CD4-positive, alpha-beta memory T cell (primary cell): Measurements from ENCODE around the gene FHL5. TPM values are rescaled to one million over a fixed set of nuclear protein-coding genes. Genes with fewer than 3 reads are reported as not detected.
"Not testable (repeated sequence)": the region's sequence is repeated elsewhere in the genome, so short reads cannot be mapped to it uniquely, and the experiment has no call there.

Experiments
- CTCF ChIA-PET: fragments of 350-600 bp; sonication (Branson Sonifier 250); formaldehyde crosslinking; loops from one replicate; lab custom pipeline; 2021; ENCODE audit warnings: inconsistent platforms; ENCODE audit not compliant: partially characterized antibody; lab: Charles Lee
- POLR2A ChIA-PET: fragments of 350-600 bp; sonication (Branson Sonifier 250); formaldehyde crosslinking; loops from one replicate; lab custom pipeline; 2021; ENCODE audit not compliant: partially characterized antibody; lab: Charles Lee
- DNase-seq, 5 donors: peaks; one replicate each; pipeline versions ENCODE4 v3.0.0 to v3.0.0-alpha.2; 2020 to 2022; ENCODE audit warnings: mixed read lengths in 1 of 5
- H3K27ac ChIP-seq: one replicate; pipeline ENCODE4 v1.7.0; 2013; ENCODE audit warnings: low read depth, low read length
- H3K27me3 ChIP-seq: 2 replicates; pipeline ENCODE4 v1.7.0; 2013; ENCODE audit warnings: mild to moderate bottlenecking, low read length, moderate library complexity; ENCODE audit not compliant: insufficient read depth
- H3K36me3 ChIP-seq: 2 replicates; pipeline ENCODE4 v1.7.0; 2013; ENCODE audit warnings: mild to moderate bottlenecking, low read length, moderate library complexity; ENCODE audit not compliant: insufficient read depth
- H3K4me1 ChIP-seq: 2 replicates; pipeline ENCODE4 v1.7.0; 2013; ENCODE audit warnings: mild to moderate bottlenecking, low read length, moderate library complexity; ENCODE audit not compliant: insufficient read depth
- H3K4me3 ChIP-seq, 2 donors: one replicate each; pipeline ENCODE4 v1.7.0; 2013; ENCODE audit warnings: low read length in 2 of 2, mild to moderate bottlenecking in 1 of 2
- H3K9me3 ChIP-seq, 2 donors: one replicate each; pipeline ENCODE4 v1.7.0; 2013; ENCODE audit warnings: low read length in 2 of 2, control low read depth in 1 of 2; ENCODE audit not compliant: control insufficient read depth in 1 of 2
- H3K27ac Mint-ChIP-seq, 7 donors: one replicate each; pipeline ENCODE4 v1.8.0; 2020 to 2021; ENCODE audit warnings: mixed read lengths in 7 of 7, mild to moderate bottlenecking in 6 of 7, inconsistent platforms in 3 of 7, moderate library complexity in 3 of 7
- H3K27me3 Mint-ChIP-seq, 2 donors: one replicate each; pipeline ENCODE4 v1.8.0; 2020 to 2021; ENCODE audit warnings: mixed read lengths in 2 of 2
- H3K36me3 Mint-ChIP-seq, 2 donors: one replicate each; pipeline ENCODE4 v1.8.0; 2020 to 2021; ENCODE audit warnings: mixed read lengths in 2 of 2, inconsistent platforms in 1 of 2, mild to moderate bottlenecking in 1 of 2
- H3K4me1 Mint-ChIP-seq, 4 donors: one replicate each; pipeline ENCODE4 v1.8.0; 2020 to 2021; ENCODE audit warnings: mixed read lengths in 4 of 4, mild to moderate bottlenecking in 1 of 4
- H3K4me3 Mint-ChIP-seq, 8 donors: one replicate each; pipeline ENCODE4 v1.8.0; 2020 to 2021; ENCODE audit warnings: mixed read lengths in 8 of 8, mild to moderate bottlenecking in 7 of 8, moderate library complexity in 6 of 8, inconsistent platforms in 3 of 8
- H3K9me3 Mint-ChIP-seq, 8 donors: one replicate each; pipeline ENCODE4 v1.8.0; 2020 to 2021; ENCODE audit warnings: mixed read lengths in 8 of 8, mild to moderate bottlenecking in 5 of 8, inconsistent platforms in 3 of 8, moderate library complexity in 1 of 8
- intact Hi-C: fragments of 100-400 bp; cut with micrococcal nuclease; formaldehyde crosslinking; loops from one replicate; pipeline ENCODE4 v1.15.1; 2023
- polyA plus RNA-seq, 2 donors: library from polyadenylated mRNA; unstranded; fragments of 300-500 nt; fragmentation: Illumina TruSeq; gene quantifications; one replicate each; pipeline ENCODE4 v1.2.3, GENCODE V29; 2021
- total RNA-seq, 2 experiments: library from RNA; stranded (reverse); gene quantifications; one replicate each; pipeline ENCODE4 v1.2.3, GENCODE V29; 2021

Gene FHL5
- total and polyA plus RNA-seq, 4 experiments from 2014 or later: not detected

DNA sequence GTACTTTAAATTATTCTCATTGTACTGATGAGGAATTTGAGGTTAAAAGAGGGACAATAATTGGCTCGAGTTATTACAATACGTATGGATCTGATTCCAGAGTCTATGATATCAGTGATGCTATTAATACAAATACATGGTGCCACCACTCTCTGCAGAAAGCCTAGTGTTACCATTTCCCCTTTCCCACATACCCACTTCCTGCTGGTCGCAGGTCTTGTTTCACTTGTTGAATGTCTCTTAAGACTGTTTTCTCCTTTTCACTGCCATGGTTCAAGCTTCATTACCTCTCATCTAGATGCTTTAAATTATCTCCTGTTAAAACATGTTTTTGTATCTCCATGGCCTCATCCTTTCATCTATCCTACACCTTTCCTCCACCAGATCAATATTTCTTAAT is 62.0 kb downstream of the FHL5 start:
- H3K9me3 ChIP-seq: no peaks in the 10 kb centered on the region
- H3K4me1 ChIP-seq: no peaks in the 10 kb centered on the region
- Mint-ChIP-seq H3K9me3 (no peaks in the 10 kb centered on the region), H3K4me1 (no peaks in the 10 kb centered on the region), H3K36me3 (no peaks in the 10 kb centered on the region), H3K4me3 (no peak overlapping the region), H3K27me3 (peaks cover 6% of the 10 kb centered on the region in 2 donors), H3K27ac (no peak overlapping the region)
- H3K27ac ChIP-seq: no peak overlapping the region
- intact Hi-C loops: no loop called here
- DNase-seq: no peak
- no peaks in the 10 kb centered on the region for H3K36me3 ChIP-seq
- CTCF ChIA-PET: interaction anchor here (0.9 to 3.7 kb wide), 4 partner anchors 9 to 762 kb away, joined by 3 to 43 read pairs (median 6); no protein-coding TSS in a partner anchor
- POLR2A ChIA-PET: no interaction called here
- H3K4me3 ChIP-seq: no peak overlapping the region
- H3K27me3 ChIP-seq: no peaks in the 10 kb centered on the region

DNA sequence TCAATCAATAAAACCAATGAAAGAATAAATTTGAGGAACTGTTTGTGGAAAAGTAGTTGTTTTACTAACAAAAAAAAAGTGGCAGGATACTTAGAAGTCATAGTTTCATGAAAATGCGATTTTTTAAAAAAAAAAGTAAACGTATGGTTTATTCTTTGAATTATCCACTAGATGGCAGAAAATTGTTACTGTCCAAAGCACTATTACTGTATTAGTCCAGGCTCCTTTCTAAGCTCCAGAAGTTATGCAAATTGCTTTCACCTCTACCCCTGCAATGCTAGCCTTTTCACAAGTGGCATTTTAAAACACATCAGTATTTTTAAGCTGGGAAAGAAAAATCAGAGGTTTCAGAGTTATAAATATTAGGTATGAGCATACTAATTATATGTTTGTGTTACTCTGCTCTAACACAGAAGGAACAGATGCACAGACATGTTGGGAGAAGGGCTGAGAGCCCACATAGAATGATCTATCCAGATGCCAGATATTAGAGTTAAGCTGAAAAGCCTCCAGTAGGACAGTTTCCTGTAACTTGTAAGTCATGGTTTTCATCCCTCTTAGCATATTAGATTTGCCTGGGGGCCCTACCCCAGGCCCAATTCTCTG is 63.9 kb downstream of the FHL5 start:
- peak in 4 of 5 donors; percentile 7 to 24 (median 17) for DNase-seq
- Histone ChIP-seq H3K27me3 (no peaks in the 10 kb centered on the region), H3K36me3 (no peaks in the 10 kb centered on the region), H3K4me3 (no peak overlapping the region), H3K4me1 (no peaks in the 10 kb centered on the region), H3K27ac (no peak overlapping the region), H3K9me3 (no peaks in the 10 kb centered on the region)
- H3K4me3 Mint-ChIP-seq: no peak overlapping the region
- peaks cover 3 to 6% of the 10 kb centered on the region in 2 donors for H3K27me3 Mint-ChIP-seq
- CTCF ChIA-PET: interaction anchor here (0.7 to 3.7 kb wide), 9 partner anchors 9 to 711 kb away, joined by 3 to 43 read pairs (median 3); no protein-coding TSS in a partner anchor
- H3K27ac Mint-ChIP-seq: no peak overlapping the region
- intact Hi-C loops: loop anchor here (1.0 kb wide), 4 partner anchors 270 to 767 kb away; partner anchors contain the start of gene NDUFAF4
- POLR2A ChIA-PET: no interaction called here
- no peaks in the 10 kb centered on the region for H3K4me1 Mint-ChIP-seq
- no peaks in the 10 kb centered on the region for H3K9me3 Mint-ChIP-seq
- H3K36me3 Mint-ChIP-seq: no peaks in the 10 kb centered on the region

DNA sequence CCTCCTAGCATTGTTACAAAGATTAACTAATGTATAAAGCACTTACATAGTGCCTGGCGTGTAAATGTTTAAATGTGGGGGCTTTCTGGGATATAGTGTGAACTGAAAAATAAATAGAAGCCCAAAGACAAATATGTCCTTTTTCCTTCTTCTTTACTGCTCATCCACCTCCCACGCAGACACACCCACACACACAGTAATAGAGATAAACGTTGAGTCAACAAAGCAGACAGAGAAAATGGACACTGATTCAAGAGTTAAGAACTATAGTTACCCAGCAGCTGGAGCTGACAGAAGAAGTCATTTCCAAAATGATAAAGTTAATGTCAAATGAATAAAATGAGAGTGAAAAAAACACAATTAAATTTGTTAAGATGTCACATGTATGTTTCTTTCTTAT is 68.3 kb downstream of the FHL5 start:
- Histone ChIP-seq H3K9me3 (no peaks in the 10 kb centered on the region), H3K36me3 (no peaks in the 10 kb centered on the region), H3K4me1 (no peaks in the 10 kb centered on the region), H3K27ac (no peak overlapping the region), H3K4me3 (no peak overlapping the region), H3K27me3 (no peaks in the 10 kb centered on the region)
- ChIA-PET POLR2A (no interaction called here), CTCF (no interaction called here)
- DNase-seq: no peak
- peaks cover 3 to 8% of the 10 kb centered on the region in 2 donors for H3K27me3 Mint-ChIP-seq
- no peaks in the 10 kb centered on the region for H3K36me3 Mint-ChIP-seq
- no peak overlapping the region for H3K4me3 Mint-ChIP-seq
- no peaks in the 10 kb centered on the region for H3K4me1 Mint-ChIP-seq
- intact Hi-C loops: no loop called here
- H3K27ac Mint-ChIP-seq: no peak overlapping the region
- no peaks in the 10 kb centered on the region for H3K9me3 Mint-ChIP-seq

DNA sequence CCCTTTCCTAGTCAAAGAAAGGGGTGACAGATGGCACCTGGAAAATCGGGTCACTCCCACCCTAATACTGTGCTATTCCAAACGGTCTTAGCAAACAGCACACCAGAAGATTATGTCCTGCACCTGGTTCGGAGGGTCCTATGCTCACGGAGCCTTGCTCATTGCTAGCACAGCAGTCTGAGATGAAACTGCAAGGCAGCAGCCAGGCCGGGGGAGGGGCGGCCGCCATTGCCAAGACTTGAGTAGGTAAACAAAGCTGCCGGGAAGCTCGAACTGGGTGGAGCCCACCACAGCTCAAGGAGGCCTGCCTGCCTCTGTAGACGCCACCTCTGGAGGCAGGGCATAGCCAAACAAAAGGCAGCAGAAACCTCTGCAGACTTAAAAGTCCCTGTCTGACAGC is 75.1 kb downstream of the FHL5 start:
- H3K27ac ChIP-seq, H3K4me1 ChIP-seq, H3K36me3 ChIP-seq, H3K36me3 Mint-ChIP-seq, H3K4me1 Mint-ChIP-seq, CTCF ChIA-PET, H3K27ac Mint-ChIP-seq, POLR2A ChIA-PET, H3K27me3 ChIP-seq, H3K9me3 ChIP-seq, H3K9me3 Mint-ChIP-seq, H3K4me3 ChIP-seq, H3K4me3 Mint-ChIP-seq, DNase-seq, intact Hi-C loops: not testable (repeated sequence)
- H3K27me3 Mint-ChIP-seq: peaks cover 12 to 13% of the 10 kb centered on the region in 2 donors

DNA sequence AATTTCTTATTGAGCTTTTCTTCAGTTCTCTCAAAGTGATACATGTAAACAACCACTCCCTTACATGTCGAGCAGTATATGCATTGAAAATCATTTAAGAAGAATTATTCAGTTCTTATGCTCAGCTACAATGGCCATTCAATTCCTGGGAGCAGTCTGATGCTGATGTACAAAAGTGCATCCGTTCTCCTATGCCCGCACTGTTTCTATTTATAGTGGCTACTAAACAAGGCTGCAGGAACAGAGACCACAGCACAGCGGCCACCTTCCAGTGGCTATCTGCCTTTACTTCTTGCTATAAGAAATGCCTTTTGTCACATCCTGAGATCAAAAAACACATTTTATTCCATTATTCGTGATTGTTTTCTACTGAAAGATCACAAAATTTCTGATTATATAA is 82.2 kb downstream of the FHL5 start:
- CTCF ChIA-PET: no interaction called here
- H3K4me1 Mint-ChIP-seq: no peaks in the 10 kb centered on the region
- no peak overlapping the region for H3K27ac Mint-ChIP-seq
- no peak for DNase-seq
- no peak overlapping the region for H3K27ac ChIP-seq
- no peaks in the 10 kb centered on the region for H3K9me3 ChIP-seq
- H3K4me1 ChIP-seq: no peaks in the 10 kb centered on the region
- no peak overlapping the region for H3K4me3 ChIP-seq
- intact Hi-C loops: no loop called here
- no peaks in the 10 kb centered on the region for H3K36me3 Mint-ChIP-seq
- H3K27me3 ChIP-seq: no peaks in the 10 kb centered on the region
- POLR2A ChIA-PET: no interaction called here
- H3K27me3 Mint-ChIP-seq: peaks cover 6 to 7% of the 10 kb centered on the region in 2 donors
- H3K4me3 Mint-ChIP-seq: no peak overlapping the region
- no peaks in the 10 kb centered on the region for H3K36me3 ChIP-seq
- no peaks in the 10 kb centered on the region for H3K9me3 Mint-ChIP-seq

DNA sequence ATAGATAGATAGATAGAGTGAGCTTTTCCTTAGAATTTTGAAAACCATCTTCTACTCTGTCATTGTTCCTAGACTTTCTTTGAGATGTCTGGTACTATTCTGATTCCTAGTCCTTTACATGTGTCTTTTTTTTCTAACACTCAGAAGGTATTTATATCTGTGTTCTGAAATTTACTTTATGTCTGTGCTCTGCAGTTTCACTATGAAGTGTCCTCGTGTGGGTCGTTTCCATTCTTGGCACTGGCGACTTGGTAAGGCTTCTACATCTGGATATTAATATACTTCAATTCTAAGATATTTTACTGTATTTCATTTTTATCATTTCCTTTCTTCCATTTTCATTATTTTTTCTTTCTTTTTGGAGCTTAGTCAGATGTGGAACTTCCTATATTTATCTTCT is 87.0 kb downstream of the FHL5 start:
- peaks cover 0 to 4% (median 2%) of the 10 kb centered on the region in 4 donors for H3K4me1 Mint-ChIP-seq
- H3K27me3 ChIP-seq: no peaks in the 10 kb centered on the region
- H3K36me3 Mint-ChIP-seq: no peaks in the 10 kb centered on the region
- no peak for DNase-seq
- no peaks in the 10 kb centered on the region for H3K4me1 ChIP-seq
- no peak overlapping the region for H3K27ac ChIP-seq
- POLR2A ChIA-PET: no interaction called here
- H3K36me3 ChIP-seq: no peaks in the 10 kb centered on the region
- peaks cover 4 to 15% of the 10 kb centered on the region in 2 donors for H3K27me3 Mint-ChIP-seq
- H3K9me3 ChIP-seq: no peaks in the 10 kb centered on the region
- intact Hi-C loops: no loop called here
- CTCF ChIA-PET: no interaction called here
- H3K9me3 Mint-ChIP-seq: no peaks in the 10 kb centered on the region
- no peak overlapping the region for H3K4me3 ChIP-seq
- H3K27ac Mint-ChIP-seq: no peak overlapping the region
- H3K4me3 Mint-ChIP-seq: no peak overlapping the region

DNA sequence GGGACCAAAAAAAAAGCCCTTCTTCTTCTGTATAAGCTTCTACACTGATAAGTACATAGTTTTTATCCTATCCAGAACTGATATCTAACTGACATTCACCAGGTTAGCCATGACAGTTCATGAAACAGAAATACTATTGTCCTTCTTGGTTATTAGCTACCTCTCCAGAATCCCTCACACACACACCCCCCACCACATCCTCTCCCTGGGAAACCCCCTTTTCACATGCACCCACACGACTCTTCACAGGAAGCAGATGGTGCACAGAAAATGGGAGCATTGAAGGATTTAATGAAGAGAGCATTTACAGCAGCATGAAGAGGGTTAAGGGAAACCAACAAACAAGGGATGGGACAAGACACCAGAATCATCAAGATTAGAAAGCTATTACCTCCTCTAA is 88.9 kb downstream of the FHL5 start:
- Mint-ChIP-seq H3K27ac (no peak overlapping the region), H3K27me3 (peaks cover 2 to 11% of the 10 kb centered on the region in 2 donors), H3K36me3 (no peaks in the 10 kb centered on the region), H3K4me3 (no peak overlapping the region), H3K9me3 (no peaks in the 10 kb centered on the region), H3K4me1 (peaks cover 0 to 4% (median 2%) of the 10 kb centered on the region in 4 donors)
- intact Hi-C loops: no loop called here
- Histone ChIP-seq H3K4me1 (no peaks in the 10 kb centered on the region), H3K27ac (no peak overlapping the region), H3K27me3 (no peaks in the 10 kb centered on the region), H3K36me3 (no peaks in the 10 kb centered on the region), H3K9me3 (no peaks in the 10 kb centered on the region), H3K4me3 (no peak overlapping the region)
- CTCF ChIA-PET: no interaction called here
- POLR2A ChIA-PET: no interaction called here
- no peak for DNase-seq
